NCI-H1105 treated with DMSO at 0.1 percent for 48 hours (cell line): ENCODE results near the gene IKBKE.

Source experiments
- DNase-seq: peaks from one replicate; lab custom pipeline; 2025; lab: John Stamatoyannopoulos, UW

Gene IKBKE

DNA sequence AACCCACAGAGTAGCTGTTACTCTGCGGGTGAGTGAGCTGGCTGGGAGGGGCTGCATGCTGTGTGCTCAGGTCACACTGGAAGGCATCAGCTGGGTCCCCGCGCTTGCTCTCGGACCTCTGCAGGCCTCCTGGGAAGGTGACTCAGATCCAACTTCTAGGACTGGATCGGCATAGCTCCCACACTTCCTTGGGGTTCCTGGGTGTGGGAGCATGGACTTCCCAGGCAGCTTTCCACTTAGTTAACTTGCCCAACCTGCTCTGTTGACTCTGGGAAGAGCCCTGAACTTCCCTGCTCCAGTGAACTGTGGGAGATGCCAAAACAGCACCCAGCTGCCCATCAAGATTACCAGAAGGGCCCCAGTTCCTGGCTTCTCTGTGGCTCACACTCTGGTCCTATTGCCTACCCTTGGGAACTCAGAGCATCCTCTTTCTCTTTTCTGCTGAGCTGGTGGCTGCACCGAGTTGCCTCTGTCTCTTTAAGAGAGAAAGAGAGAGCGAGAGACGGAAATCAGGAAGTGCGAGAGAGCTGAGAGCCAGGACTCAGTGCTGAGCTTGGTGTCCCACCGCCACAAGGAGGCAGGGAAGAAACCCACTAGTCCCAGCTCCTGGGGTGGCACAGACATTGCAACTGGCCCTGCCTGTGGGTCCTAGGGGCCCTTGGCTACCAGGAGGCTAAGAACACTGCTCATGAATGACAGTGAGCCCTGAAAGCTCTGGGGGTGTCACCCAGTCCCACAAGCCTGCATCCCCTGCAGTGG, at the start of gene IKBKE:
Gene IKBKE, plus strand, starts transcription at position 544 of the 759 bp plus-strand sequence. CDS start 2,752 bp downstream, outside the sequence.
- DNase-seq = no peak

DNA sequence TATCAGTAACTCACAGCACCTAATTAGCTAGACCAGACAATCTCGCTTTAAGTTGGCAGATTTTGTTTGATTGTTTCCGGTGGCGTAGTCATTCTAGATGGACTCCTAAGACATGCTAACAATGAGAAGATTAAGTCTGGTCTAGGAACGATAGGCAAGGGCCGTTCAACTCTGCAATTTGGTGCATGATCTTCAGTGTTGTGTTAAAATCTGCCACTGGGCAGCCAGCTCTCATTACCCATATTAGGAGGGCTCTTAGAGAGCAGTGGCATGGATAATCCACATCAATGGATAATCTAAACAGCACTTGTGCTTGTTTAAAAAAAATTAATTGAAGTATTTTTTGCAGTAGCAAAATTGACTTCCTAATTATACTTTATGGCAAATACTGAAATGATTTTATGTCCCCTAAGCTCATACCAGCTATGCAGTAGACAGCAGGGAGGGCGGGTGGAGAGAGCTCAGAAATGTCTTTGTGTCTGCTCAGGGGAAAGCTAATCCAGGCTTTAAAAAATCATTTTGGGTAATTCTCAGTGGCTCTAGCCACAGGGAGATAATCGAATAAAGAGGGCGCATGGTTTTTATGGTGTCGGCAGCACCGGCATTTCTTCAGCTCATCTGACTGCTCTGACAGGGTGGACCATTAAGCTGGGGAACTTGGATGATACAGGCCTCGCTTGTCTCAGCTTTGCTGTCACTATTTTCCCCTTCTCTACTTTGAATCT, 48.5 kb upstream of the IKBKE start:
- no peak for DNase-seq

DNA sequence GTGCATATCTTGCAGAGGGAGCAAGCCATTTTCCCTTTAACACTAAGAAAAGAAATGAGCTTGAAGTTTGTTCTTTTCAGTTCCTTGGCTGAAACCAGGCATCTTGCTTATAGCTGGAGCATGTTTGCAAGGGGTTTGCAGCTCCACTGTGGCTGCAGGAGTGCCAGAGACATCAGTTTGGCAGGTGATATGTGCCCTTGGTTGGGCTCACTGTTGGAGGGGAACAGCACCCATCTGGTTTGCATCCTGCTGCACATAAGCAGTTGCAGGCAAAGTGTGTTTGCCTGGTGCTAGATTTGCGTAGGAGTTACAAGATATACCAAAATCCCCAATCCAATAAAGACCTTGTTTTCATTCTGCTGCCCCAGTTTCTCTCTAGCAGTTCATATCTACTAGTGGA, 47.8 kb upstream of the IKBKE start:
- no peak for DNase-seq

DNA sequence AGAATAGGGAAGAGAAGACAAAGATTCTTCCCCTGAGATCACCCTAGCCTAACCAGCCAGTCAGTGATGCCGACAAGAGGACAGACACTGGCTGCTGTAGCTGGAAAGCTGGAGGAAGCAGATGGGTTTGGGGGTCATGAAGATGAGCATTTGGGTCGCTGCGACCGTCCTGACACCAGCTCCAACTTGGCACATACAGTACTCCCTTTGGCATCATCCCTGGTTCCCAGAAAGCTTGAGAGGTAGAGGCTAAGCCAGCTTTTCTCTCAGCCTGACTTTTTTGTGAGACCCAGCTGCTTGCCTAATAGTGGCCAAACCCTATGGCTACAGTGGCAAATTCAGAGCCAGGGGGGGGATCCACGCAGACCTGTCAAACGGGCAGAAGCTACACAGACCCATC, 43.0 kb upstream of the IKBKE start:
- DNase-seq = no peak

DNA sequence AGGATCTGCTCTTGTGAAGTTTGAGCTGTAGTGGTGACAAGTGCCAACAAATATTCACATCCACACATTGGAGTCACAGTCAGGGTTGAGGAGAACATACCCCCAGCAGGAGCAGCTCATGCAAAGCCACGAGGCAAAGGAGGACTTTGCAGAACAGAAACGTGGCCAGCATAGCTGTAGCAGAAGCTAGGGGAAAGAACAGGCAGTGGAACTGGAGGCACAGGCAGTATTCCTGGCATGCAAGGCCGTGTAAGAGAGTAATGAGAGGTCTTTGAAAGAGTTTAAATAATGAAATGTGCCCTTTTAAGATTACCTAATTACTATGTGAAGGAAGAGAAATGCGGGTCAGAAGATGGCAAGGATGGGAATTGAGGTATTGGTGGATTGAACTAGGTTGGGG, 40.9 kb upstream of the IKBKE start:
- no peak for DNase-seq

DNA sequence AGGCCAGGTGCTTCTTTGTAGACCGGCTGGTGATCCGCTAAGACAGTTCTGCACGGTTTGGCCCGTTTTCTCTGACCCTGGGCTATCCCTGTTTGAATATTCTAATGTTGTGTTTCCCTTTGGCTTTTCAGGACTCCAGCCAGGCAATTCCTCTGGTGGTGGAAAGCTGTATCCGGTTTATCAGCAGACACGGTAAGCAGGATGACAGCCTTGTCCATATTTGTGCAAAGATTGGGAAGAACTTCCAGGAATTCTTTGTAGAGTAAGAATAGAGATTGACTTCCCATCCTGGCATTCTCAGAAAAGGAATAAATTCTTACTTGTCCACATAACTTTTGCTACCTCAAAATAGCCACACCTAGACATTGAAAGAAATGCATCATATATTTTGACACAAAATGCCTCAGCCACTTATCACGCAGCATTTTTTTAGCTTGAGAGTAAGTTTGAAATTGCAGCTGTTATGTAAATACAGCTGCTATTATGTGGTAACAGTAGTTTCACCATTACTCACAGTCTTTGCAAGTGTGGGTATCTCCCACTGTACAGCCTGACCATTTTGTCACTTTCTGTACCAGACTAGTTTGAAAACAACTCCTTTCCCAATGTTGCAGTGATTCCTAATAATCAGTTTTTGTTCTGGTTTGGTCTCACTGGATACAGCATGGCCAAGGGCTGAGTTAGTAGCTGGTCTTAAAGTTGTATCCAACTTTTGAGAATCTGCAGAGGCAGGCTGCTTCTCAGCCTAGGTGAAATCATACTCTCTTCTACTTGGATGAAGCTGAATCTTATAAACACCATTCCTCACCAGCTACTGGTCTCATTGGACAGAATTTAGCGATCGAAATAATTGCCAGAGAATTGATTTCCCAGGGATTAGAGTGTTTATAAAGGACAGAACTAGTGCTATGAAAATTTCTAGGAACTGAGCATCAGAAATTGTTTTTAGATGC, 40.0 kb upstream of the IKBKE start:
- DNase-seq = no peak

DNA sequence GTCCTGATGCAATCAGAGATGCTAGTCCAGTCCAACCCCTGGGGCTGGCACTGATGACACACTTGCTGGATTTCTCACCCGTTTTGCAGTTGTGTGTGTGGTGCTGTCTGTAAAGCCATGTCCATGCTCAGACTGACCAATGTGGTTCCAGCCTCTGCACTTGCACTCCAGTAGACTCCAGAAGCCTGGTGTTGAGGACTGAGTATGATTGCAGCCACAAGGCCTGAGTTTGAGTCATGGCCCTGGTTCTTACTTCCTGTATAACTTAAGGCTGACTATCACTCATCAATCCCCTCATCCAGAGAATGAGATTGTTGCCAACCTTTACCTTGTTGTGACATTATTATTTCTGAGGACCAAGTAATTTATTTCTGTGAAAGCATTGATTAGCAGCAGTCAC, 34.8 kb upstream of the IKBKE start:
- DNase-seq = no peak

DNA sequence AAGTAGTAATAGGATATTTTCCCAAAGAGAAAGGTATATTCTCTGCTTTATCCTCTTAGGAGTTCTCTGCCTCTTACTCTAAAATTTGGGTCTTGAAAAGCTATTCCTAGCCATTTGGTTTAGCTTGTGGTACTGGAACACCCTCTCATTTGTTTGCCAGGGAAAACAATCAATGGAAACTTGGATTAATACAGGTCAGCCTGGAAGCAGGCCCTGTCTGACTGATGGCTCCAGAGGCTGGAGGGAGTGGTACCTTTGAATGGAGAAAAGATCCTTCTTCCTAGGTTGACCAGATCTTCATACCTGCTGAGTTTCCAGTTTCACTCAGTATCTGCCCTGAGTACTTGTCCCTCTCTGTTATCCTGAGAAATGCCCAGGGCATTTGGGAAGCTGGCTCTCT, 31.7 kb upstream of the IKBKE start:
- DNase-seq = no peak

DNA sequence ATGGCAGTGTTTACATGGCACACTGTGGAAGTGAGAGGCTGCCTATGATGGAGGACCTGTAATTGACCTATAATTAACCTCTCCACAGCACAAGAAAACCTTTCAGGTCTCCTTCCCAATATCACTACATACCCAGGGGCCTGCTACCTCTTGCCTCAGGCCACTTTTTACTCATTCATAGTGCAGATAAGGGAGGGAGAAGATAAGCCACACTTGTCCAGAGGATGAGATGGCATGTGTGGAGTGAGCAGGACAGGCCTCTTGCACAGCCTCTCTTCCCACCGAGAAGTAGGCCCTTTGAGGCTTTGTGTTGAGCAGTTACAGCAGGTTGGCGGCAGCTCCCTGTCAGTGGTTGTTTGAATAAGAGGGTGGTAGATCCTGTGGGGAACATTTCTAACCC, 31.1 kb upstream of the IKBKE start:
- DNase-seq = peak; percentile 70

DNA sequence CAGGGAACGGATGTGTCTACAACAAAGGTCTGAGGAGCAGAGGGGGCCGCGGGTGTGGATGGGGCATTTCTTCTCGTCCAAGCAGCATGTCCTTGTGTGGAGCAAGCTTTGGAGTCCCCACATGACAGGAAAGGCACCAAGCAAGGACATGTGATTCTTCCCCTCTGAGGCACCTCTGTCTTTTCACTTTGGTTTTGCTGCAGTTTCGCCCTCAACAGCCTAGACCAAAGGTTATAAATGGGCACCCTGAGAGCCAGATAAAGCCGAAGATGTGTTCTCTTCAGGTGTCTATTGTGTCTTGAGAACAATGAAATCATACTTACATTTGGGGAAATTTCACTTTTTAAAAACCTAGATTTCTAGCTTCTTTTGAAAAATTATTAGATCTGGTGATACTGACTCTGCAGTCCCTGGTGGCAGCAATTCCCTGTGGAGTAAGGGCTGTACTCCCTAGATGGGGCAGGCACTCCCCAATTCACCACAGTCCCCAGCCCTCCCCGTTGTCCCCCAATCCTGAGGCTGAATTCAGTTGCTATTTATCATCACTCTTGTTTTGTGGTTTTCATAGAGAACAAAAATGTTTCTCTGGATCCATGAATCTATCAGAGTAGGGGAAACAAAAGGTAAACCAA, 28.8 kb upstream of the IKBKE start:
- DNase-seq = no peak

DNA sequence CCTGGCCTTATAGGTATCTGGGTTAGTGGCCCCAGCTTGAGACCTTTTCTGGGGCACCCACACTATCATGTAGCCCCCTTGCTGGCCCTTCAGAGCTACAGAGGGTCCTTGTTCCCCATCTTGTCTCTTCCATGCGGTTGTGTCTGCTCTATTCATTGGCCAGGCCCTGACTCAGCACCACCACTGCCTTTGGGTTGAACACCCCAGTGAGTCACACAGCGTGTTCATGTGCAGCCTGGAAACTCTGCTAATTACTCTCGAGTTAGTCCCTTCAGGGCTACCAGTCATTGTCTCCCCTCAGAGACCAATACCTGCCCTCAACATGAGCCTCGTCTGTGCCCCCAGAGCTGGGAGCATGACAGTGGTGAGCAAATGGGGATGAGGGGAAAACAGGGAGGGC, 28.2 kb upstream of the IKBKE start:
- no peak for DNase-seq

DNA sequence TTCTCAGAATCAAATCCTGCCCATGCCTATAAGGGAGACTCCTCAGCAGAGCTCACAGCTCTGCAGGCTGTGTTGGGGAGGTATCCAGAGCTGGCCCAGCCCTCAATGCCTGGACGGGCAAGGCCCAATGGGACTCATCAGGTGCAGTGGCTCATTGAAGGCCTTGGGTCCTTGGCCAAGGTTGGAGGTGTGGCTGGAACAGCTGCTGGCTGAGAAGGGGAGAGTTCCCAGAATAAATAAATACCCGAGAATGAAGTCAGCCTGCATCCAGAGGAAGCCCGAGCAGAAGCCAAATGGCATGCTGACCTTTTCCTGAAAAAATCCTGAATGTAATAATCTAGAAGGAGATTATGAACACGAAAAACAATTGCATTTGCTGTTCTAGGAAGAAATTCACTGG, 25.2 kb upstream of the IKBKE start:
- no peak for DNase-seq

DNA sequence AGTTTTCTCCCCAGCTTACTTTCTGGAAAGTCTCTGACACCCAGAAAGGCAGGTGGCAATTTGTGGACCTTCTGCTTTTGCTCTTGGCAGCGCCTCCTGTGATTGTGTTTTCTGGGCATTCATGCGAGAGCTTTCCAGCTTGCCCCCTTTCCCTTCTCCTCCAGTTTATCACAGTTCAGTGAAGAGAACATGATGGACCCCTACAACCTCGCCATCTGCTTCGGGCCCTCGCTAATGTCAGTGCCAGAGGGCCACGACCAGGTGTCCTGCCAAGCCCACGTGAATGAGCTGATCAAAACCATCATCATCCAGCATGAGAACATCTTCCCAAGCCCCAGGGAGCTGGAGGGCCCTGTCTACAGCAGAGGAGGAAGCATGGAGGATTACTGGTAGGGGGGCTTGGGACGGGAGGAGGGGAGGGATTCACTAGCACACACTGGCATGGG, 24.3 kb upstream of the IKBKE start:
- no peak for DNase-seq

DNA sequence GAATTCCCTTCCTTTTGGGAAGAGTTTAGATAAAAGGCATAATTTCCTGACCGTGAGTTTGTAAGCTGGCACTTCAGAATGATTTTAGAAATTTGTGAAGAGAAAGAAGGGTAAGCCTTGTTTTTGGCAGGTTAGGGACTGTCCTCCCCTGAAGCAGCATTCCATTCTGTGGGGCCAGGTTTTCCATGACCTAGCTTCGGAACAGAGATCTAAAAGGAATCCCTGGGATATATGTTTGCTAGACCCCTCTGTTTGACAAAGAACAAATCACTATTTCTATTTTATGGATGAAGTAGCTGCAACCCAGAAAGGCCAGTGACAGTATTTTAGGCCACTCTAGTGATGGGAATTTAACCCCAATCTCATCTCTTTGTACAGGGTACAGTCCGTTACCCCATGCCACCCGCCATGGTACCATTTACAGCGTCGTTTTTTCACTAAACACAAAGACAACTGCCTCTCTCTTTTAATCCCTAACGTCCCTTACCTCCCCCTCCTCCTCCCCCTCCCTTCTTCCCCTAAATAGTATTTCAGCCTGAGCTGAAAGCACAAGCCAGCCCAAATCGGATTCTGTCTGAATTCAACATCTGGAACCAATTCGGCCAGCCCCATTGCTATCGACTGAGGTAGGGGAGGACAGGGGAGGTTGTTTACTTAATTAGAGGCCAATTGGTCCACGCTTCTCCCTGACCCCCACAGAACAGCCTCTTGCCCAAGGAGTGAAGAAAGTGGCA, 23.4 kb upstream of the IKBKE start:
- no peak for DNase-seq

DNA sequence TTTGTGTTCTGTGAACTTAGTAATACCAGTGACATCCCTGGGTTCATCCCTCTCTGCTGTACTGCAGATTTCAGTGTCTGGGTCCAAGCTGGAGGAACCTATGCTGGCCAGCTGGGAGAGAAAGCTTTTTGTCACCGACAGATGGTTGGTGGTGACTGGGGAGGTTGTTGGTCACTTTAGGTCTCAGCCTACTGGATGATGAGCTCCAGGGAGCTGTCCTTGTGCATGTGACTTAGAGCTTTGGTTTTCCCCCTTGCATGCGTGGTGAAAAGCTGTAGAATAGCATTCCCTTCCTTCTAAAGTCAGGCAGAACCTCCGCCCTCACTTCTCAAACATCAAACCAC, 22.9 kb upstream of the IKBKE start:
- DNase-seq = no peak

DNA sequence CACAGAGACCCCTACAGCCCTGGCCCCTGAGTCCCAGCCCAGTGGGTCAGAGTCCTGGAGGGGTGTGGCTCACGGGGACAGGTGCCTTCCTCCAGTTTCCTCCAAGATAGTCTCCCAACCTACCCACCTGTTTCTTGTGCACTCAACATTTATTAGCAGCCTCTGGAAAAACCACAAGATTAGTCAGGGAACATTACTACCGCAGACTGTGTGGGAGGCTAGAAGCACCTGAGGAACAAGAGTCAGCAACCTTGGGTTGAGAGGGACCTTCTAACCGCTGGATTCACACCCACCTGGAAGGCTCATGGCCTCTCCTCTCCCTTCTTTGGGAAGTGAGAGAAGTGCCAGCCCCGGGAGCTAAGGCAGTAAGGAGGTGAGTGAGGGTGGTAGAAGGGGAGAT, 22.5 kb upstream of the IKBKE start:
- no peak for DNase-seq

DNA sequence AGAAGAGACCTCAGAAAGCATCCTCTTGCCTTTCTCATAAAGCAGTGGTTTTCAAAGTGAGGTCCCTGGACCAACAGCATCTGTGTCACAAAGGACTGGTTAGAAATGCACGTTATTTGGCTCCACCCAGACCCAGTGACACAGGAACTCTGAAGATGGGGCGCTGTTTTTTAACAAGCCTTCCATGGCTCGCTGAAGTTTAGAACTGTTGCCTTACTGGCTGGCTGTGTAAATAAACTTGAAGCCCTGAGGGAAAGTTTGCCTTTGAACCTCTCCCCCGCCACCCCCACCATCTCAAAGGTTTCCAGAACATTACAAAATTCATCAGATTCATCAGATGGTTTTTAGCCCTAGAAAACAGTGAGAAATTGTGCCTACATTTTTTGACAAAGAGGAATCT, 21.8 kb upstream of the IKBKE start:
- no peak for DNase-seq

DNA sequence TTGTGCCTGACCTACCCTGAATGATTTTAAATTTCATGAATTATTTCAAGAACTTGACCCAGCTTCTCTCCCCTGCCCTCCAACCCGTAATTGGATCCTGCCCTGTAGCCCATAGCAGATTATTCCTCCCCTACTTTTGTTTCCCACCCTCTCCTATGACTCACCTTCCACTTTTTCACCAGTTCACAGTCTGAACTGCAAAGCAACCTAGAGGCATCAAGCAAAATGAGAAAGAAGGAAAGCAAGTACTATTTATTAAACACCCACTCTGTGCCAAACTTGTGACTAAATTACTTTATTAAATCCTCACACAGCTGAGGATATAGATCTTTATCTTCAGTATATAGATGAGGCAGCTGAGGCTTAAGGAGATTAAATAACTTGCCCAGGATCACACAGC, 20.7 kb upstream of the IKBKE start:
- DNase-seq = no peak

DNA sequence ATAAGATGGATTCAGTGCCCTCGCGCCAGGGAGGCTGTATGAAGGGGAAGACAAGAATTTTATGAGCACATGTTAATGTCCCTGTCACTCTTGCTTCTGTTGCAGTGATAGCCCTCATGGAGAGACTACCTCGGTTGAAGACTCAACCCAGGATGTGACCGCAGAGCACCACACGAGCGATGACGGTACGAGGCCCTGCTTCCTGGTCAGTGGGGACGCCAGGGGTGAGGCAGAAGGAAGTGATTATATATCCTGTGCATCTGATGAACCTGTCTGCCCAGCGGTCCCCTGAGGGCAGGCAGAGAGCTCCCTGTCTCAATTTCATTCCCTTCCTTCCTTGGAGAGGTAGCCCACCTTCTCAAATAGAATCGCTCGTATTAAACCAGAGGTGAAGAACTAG, 20.0 kb upstream of the IKBKE start:
- no peak for DNase-seq

DNA sequence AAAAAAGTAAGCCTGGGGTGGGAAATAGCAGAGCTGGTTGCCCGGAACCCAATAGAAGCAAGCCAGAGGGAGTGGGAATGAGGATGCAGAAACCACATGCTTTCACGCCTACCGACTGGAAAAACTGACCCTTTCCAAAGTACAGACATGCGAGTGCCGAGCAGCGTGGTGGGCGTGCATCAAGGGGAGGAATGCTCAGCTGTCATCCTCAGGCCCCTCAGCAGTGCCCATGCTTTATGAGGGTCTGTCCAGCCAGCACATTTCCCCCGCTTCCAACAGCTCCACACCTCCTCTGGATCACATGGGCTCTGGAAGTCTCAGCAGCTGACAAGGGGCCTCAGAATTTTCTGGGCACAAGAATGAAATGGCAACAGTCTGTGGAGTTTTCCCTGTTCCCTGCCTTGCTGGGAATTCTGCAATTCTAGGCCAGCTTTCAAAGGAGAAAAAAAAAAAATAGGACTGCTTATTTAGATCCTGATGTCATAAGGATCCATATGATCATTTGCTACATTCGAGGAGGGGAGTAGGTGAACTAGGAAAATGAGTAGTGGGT, 19.1 kb upstream of the IKBKE start:
- no peak for DNase-seq

DNA sequence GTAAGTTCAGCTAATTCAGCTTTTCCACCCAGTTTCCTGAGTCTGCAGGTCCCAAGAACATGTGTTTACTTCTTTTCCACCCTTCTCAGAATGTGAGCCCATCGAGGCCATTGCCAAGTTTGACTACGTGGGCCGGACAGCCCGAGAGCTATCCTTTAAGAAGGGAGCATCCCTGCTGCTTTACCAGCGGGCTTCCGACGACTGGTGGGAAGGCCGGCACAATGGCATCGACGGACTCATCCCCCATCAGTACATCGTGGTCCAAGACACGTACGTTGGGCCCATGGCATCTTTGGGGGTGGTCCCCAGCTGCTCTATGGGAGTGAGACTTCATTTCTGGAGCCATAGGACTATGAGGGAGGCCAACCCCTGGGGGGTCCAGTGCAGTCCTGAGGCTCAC, 17.2 kb upstream of the IKBKE start:
- no peak for DNase-seq
